ENCODE measurements around the gene TPRKB. TPM values are rescaled to one million over a fixed set of nuclear protein-coding genes. Genes with fewer than 3 reads are reported as not detected.

The TPRKB gene
- total RNA-seq, 1 donor from 2014 or later, result 46.8 TPM

- Mint-ChIP-seq H3K27me3 (no peaks in the 10 kb centered on the region), H3K36me3 (ENCODE audit: insufficient read depth) (peaks cover 17% of the 10 kb centered on the region), H3K27ac (no peak overlapping the region), H3K4me1 (ENCODE audit: low read depth) (peaks cover 4% of the 10 kb centered on the region), H3K9me3 (ENCODE audit: low read depth) (no peaks in the 10 kb centered on the region), H3K4me3 (ENCODE audit: low read depth) (no peak overlapping the region)
- no peak for DNase-seq (ENCODE audit: low spot score, unreplicated experiment)
- TF ChIP-seq CTCF (IDR thresholded peaks at IDR 0.05; ENCODE audit: unreplicated experiment), result no peak
Observed at GRCh38 chr2:73776869-73777519, 39.8 kb upstream of the TPRKB start.

- Mint-ChIP-seq H3K27me3 (no peaks in the 10 kb centered on the region), H3K4me3 (ENCODE audit: low read depth) (no peak overlapping the region), H3K36me3 (ENCODE audit: insufficient read depth) (peaks cover 18% of the 10 kb centered on the region), H3K9me3 (ENCODE audit: low read depth) (no peaks in the 10 kb centered on the region), H3K4me1 (ENCODE audit: low read depth) (peaks cover 4% of the 10 kb centered on the region), H3K27ac (no peak overlapping the region)
- DNase-seq (ENCODE audit: low spot score, unreplicated experiment), result no peak
- TF ChIP-seq CTCF (IDR thresholded peaks at IDR 0.05; ENCODE audit: unreplicated experiment), result no peak
Observed at GRCh38 chr2:73776381-73776780, 39.2 kb upstream of the TPRKB start.

GRCh38 chr2:73772819-73773218 is 35.7 kb upstream of the TPRKB start:
- Mint-ChIP-seq H3K27ac (no peak overlapping the region), H3K9me3 (ENCODE audit: low read depth) (no peaks in the 10 kb centered on the region), H3K27me3 (no peaks in the 10 kb centered on the region), H3K36me3 (ENCODE audit: insufficient read depth) (peaks cover 25% of the 10 kb centered on the region), H3K4me1 (ENCODE audit: low read depth) (no peaks in the 10 kb centered on the region), H3K4me3 (ENCODE audit: low read depth) (no peak overlapping the region)
- TF ChIP-seq CTCF (IDR thresholded peaks at IDR 0.05; ENCODE audit: unreplicated experiment), result no peak
- no peak for DNase-seq (ENCODE audit: low spot score, unreplicated experiment)

- no peak for DNase-seq (ENCODE audit: low spot score, unreplicated experiment)
- TF ChIP-seq CTCF (IDR thresholded peaks at IDR 0.05; ENCODE audit: unreplicated experiment), result no peak
- Mint-ChIP-seq H3K27me3 (no peaks in the 10 kb centered on the region), H3K27ac (no peak overlapping the region), H3K9me3 (ENCODE audit: low read depth) (no peaks in the 10 kb centered on the region), H3K4me3 (ENCODE audit: low read depth) (no peak overlapping the region), H3K4me1 (ENCODE audit: low read depth) (no peaks in the 10 kb centered on the region), H3K36me3 (ENCODE audit: insufficient read depth) (peaks cover 25% of the 10 kb centered on the region)
Observed at GRCh38 chr2:73770725-73771124, 33.6 kb upstream of the TPRKB start.

GRCh38 chr2:73766994-73767393 is 29.8 kb upstream of the TPRKB start:
- no peak for TF ChIP-seq CTCF (IDR thresholded peaks at IDR 0.05; ENCODE audit: unreplicated experiment)
- peaks cover 22% of the 10 kb centered on the region for H3K36me3 Mint-ChIP-seq (ENCODE audit: insufficient read depth)
- H3K4me1 Mint-ChIP-seq (ENCODE audit: low read depth), result no peaks in the 10 kb centered on the region
- H3K27me3 Mint-ChIP-seq, result no peaks in the 10 kb centered on the region
- H3K27ac Mint-ChIP-seq, result no peak overlapping the region
- H3K9me3 Mint-ChIP-seq (ENCODE audit: low read depth), result no peaks in the 10 kb centered on the region
- no peak for DNase-seq (ENCODE audit: low spot score, unreplicated experiment)
- H3K4me3 Mint-ChIP-seq (ENCODE audit: low read depth), result no peak overlapping the region

All from progenitor cell of endocrine pancreas (in vitro differentiated cells).